ENCODE data around the gene P2RY13.

GRCh38 chr3:151290673-151291072 is 38.7 kb downstream of the P2RY13 start:
- TF ChIP-seq CTCF (IDR thresholded peaks at IDR 0.05) (no peak), POLR2A (IDR thresholded peaks at IDR 0.05) (no peak)

Data from lower leg skin (tissue), 3 donors.